ENCODE data around the gene DACH1.
A peak's percentile ranks its signal among the peaks of the same experiment; 100 is the strongest.

The DACH1 gene

DNA sequence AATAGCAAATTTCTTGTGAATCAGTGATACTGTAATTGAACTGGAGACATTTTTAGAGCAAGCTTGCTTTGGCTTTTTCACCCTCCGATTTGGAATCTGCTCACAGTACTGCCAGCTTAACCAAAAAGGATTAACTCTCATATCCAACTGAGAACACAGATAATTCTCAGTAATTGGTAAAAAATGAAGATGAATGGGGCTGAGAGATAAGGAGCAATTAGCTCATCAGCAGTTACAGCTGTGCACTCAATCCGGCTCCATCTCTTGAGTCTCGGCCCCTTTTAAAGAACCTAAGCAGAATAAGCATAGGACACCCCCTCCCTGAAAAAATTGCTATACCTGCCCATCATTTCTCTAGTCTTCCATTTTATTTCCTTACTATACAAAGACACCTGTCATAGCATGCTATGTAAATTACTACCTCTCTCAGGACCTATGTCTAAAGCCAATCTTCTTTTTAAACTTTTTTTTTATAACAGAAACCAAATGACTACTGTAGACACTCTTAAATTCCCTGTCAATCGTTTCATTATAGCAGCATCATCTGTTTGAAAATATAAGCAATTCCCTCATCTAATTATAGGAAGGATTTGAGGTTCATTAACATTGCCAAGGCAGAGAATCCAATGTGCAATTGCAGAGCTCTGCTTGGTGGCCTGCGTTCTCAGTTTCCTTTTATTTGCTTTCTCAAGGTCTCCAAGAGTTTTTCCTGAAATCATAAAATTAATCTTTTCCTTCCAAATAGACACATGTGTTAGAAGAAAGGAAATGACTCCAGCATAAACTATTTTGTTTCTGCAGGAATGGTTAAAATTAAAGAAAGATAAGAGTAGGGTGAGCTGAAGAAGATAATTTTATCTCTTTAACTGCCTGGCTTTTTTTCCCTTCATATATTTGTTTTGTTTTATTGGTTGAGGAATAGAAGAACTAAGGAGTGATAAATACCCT lies 242.1 kb downstream of the DACH1 start:
- no peak for DNase-seq (ENCODE audit: low spot score)

DNA sequence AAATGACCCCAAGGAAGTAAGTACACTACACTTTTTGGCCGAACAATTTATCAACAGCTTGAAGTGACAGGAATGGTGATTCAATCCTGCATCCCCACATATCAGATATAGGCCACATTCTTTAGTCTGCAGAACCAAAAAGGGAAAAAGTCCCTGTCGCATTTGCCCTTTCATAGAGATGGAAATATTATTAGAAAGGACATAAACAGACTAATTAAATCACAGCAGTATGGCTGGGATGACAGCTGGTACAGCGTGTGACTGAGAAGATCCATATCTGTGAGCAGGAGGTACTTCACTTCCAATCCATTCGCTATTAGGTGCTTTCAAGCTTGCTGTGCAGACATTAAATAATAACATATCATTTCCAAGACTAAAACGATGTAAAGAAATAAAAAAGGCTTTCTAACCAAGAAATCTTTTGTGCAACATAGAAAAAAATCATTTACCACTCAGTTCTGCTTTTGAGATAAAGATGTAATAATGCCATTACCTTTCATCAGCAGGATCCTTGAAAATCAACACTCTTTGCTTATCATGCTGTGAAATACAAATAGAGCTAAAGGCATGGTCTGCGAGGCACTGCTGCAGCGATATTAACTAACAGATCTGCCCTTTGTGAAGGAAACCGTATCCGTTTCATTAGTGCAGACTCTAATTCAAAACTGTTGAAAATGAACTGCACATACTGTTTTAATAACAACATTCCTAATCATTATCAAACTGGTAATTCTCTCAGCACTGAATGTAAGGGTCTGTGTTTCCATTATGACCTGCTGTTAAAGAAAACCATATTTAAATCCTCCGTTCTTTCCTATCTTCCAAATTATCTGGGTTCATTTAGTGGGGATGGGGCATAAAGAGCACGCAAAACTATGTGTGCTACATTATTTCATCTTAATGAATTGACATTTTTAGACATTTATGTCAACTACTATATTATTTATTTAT lies 245.6 kb downstream of the DACH1 start:
- DNase-seq (ENCODE audit: low spot score): no peak

DNA sequence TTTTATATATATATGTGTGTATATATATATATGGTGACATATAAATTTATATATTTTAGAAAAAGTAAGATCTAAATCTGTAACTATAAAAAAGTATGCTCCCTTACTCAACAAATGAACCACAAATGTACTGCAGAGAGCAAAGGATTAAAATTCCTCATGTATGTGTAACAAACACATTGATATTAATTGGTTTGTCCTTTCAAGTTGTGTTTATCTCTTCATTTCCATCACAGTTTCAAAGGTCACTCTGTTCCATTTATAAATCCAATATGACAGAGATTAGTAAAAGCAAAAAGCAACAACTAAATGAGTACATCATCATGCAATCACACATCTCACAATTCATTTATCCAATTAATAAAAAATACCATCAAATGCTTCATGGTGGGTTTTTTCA lies 247.9 kb downstream of the DACH1 start:
- no peak for DNase-seq (ENCODE audit: low spot score)

DNA sequence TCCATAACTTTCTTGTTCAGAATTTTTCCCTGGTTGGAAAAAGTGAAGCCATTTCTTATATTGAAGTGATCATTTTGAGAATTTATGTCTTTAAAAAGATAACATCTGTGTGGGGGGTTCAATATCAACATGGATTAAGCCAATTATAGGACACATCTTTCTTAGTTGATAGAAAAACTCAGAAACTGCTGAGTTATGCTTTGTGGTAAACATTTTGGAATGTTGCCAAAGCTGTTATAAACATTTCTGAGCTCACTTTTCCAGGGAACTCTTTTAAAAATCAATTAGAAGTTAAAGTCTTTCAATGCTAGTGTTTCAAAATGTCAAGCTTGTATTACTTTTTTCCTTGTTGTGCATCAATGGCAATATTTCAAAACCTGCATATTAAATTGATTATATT lies 248.8 kb downstream of the DACH1 start:
- DNase-seq (ENCODE audit: low spot score): no peak

DNA sequence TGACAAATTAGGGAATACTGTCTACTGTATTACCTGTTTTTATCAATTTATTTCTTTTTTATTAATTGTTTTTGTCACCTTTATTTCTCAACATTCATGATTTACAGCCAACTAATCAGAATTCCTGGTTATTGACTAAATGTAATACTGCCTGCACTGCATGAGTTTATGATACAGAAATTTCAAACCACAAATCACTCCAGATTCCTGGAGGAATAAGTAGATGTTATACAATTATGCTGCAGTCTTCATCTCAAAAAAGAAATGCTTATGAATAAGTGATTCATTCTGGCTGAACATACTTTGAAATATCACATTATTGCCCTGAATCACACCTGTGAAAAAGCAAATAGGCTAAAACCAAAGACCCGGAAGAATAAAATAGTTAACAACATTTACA lies 249.7 kb downstream of the DACH1 start:
- no peak for DNase-seq (ENCODE audit: low spot score)

DNA sequence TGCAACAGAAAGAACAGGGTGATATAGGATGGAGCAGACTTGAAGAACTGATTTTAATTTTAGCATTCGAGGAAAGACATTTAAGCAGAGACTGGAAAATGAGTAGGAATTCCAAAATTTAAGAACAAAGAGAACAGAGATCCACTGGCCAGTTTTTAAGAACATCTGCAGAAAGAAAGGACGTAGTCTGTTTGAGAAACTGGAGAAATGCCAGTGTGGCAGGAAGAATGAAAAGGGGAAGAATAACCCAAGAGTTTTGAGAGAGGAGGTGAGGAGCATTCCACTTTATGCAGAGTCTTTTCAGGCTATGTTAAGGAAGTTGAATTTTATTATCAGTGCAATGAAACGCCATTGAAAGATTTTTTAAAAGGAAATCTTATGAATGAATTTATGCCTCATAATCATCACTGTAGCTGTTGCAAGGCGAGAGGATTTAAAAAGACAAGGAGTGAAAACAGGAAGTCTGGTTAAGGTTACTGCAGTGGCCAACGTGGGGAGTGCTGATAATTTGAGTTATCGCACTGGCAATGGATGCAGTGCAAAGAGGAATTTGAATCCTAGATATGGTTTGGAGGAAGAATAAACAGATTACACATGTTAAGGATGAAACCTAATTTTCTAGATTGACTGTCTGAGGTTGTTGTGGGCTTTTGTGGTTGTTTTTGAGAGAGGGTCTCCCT lies 253.8 kb downstream of the DACH1 start:
- no peak for DNase-seq (ENCODE audit: low spot score)

DNA sequence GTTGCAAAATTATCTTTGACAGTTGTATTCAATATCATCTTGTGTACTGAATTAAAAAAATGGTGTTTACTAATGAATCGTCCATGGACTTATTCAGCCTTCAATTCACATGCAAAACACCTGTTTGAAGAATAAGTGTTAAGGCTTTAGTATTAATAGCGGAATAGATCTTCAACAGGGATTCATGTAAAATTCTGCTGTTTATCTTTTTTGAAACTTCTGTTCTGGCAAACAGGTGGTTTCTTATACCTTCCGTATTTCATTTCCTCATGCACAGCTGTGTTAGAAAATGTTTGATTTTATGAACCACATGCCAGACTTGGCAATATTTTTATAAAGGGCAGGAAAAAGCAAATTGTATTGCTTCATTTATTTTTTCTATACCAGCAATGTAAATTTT lies 255.7 kb downstream of the DACH1 start:
- DNase-seq (ENCODE audit: low spot score): no peak

DNA sequence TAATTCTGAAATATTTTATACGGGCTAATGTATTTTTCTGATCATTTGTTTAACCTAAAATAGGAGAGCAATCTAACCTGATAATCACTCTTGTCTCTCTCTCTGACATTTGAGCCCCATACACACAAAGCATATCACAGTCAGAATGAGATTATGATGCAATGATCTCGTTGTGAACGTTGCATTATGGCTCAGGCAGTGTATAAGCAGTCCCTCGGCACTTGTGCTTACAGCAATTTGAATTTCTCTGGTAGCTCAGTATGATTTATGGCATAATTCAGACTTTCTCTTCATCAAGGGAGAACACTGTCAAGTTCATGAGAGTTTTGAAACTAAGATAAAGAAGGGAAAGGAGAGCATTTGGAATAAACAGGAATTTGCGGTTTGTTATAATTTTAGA lies 256.1 kb downstream of the DACH1 start:
- DNase-seq (ENCODE audit: low spot score): peak; percentile 23

DNA sequence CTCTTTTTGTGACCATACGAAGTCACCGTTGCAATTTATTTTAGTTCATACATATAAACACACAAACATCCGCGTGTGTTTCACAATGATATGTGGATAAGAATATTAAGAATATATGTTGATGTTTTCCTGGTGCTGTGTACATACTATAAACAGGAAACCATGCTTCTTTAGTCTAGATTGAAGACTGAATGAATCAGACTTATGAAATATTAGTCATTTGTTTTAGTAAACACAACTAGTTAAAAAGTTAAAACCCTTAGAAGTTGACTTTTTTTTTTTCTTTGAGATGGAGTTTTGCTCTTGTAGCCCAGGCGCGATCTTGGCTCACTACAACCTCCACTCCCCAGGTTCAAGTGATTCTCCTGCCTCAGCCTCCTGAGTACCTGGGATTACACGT lies 257.7 kb downstream of the DACH1 start:
- no peak for DNase-seq (ENCODE audit: low spot score)

DNA sequence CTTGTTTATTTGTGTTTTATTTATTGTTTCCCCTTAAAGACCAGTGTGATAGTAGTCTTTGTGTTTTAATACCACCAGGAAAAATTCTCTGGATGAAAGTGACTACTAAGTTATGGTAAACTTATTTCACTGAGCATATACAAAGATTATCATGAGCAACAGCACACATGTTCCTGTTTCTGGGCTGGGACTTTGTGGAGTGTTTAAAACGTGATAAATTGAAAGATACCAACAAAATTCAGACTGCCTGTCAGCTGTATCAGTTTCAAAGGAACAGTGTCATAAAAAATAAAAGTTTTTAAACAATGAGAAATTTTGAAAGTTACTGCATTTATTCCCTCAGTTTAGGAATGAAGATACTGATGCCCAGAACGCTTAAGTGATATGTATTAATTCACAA lies 259.4 kb downstream of the DACH1 start:
- no peak for DNase-seq (ENCODE audit: low spot score)

DNA sequence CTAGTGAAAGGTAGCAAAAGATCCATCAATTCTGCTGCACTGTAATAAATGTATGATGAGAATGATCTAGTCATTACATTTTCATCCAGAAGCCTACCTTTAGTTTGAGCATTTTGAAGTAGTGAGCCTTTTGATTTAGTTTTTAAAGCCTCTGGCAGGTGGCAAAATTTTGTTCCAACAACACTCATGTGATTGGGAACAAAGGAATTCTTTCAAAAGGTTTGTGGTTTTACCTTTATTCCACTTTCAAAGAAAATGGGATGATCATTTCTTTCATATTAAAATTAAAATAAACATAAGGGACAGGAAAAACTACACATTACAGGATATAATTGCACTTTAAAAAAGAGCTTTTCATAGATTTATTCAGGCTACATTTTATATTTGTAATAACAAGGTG lies 260.2 kb downstream of the DACH1 start:
- DNase-seq (ENCODE audit: low spot score): no peak

DNA sequence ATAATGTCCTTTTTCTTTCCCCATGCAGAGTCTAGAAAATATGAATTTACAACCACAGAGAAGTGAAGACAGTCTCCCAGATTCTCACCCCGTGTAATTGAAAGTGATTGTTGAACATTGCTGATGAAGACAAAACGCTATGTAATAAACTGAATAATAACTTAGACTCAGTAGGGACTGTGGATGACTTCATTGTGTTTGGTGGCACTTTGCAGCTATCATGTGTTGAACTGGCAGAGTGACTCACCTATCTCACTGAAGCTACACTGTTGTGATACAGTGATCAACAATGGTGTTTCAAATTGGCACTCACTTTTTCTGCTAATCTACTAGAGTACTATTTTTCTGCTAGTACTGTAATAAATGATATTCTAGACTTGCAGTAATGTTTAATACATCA lies 261.3 kb downstream of the DACH1 start:
- DNase-seq (ENCODE audit: low spot score): no peak

DNA sequence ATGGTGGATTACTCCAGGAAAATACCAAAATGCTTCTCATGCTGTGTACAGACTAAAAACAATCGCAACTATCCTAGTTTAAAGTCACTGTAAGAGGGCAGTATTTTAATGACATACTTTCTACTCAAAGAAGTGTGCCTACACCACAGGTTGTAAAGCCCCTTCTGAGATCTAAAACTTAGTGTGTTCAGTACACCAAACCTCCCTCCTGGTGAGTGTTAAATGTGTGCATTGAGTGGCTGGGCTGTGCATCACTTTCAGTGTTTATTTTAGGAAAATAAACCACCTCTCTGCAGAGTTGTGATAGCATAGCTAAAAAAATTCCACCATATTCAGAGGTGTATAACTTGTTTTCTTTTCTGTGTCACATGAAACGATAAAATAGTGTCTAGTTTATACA lies 263.7 kb downstream of the DACH1 start:
- no peak for DNase-seq (ENCODE audit: low spot score)

DNA sequence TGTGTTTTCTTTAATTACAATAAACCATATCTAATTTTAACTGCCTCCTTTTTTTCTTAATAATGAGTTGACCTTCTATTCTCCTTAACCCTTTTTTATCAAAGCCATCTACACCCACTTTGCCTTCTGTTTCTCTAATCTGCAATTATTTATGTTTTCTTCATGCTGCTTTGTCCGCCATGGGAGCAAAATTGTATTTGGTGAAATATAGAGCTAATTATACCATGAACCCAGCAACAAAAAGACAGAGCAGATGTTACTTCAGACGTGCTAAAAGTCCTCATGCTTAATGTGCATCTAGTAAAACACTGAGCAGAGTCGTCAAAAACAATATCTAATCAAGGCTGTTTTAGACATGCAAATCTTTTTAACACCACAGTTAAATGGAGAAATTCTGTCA lies 264.7 kb downstream of the DACH1 start:
- DNase-seq (ENCODE audit: low spot score): no peak

DNA sequence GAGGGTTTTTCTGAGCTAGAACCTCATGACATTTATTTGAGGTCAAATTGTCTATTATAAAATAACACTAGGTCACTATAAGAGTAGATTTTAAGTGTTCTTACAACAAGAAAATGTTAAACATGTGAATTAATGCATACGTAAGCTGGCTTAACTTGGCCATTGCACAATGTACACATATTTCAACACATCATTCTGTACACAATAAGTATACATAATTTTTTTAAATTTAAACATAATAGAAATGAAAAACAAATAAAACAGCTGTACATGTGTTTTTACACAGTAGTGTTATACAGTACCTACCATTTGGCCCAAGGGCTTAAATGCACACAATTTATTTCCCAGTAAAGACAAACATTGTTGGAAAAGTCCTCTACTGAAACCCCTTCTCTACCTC lies 269.9 kb downstream of the DACH1 start:
- DNase-seq (ENCODE audit: low spot score): no peak

DNA sequence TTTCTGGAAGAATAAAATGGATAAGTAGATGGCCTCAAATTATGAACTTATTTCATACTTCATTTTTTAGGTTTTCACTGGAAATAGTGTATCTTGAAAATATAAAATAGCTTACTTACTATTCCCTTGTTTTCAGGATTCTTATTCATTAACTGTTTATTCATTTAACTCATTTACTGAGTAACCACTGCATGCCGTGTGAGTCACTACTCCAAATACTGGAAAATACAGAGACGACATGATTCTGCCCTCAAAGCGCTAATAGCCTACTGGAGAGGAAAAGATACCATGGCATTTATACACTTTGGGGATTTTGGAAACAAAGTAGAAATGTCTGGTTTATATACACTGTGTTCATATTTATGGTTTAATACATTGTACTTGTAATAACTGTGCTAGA lies 270.9 kb downstream of the DACH1 start:
- no peak for DNase-seq (ENCODE audit: low spot score)

DNA sequence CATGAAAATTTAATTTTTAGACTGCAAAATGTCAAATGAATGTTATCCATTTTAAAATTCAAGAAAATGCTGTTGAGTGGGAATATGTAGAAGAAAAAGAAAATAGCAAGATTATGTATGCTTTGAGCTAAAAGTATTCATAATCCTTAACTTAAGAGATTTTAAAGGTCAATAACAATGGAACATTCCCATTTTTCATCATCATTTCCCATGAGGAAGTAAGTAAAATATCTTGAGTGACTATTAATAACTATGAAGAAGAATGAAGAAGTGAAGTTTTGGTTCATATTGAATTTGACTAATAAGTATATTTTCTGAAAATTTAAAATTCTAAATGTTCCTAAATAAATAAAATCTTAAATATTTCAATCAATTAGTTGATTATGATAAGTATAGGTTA lies 273.4 kb downstream of the DACH1 start:
- no peak for DNase-seq (ENCODE audit: low spot score)

DNA sequence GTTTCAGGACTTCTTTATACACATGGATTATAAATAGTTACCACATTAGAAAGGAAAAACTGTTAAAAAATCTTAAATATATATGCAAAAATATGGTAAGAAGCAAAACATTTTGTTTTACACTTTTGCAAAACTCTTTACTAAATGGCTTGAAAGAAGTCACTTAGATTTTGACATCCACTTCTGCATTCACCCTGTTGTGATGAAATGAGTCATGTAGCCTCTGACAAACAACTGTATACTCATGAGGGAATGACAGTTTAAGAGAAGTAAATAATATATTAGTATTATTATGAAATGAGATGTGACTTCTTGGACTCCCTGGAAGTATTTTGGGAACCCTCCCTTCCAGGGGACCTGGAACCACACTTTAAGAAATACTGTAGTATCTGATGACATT lies 275.6 kb downstream of the DACH1 start:
- no peak for DNase-seq (ENCODE audit: low spot score)

DNA sequence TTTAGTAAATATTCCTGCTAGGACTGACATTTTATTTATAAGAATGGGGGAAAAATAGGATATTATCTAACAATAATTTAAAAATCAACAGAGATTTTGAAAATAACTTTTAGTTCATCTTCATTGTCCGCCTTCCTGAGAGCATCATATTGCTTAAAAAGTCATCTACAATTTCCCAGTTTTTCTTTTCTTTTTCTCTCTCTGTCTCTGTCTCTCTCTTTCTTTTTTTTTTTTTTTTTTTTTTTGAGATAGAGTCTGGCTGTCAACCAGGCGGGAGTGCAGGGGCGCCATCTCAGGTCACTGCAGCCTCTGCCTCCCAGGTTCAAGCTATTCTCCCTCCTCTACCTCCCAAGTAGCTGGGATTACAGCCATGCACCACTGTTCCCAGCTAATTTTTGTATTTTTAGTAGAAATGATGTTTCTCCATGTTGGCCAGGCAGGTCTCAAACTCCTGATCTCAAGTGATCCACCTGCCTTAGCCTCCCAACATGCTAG lies 276.3 kb downstream of the DACH1 start:
- no peak for DNase-seq (ENCODE audit: low spot score)

DNA sequence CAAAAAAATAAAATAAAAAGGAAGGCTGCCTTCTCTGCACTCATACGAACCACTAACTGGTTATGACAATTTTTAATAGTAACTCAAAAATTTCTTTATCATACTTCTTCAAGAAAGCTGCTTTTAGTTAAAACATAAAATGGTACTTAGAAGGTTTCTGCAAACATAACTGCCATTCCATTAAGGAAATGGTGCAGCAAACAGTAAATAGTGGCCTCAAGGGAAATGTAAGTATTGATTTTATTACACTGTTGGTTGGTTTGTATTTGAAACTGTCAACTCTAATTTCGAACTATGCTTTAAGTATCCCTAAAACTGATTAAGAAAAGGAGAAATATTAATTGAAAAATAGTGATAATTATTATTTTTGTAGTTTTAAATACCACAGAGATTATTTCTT lies 278.0 kb downstream of the DACH1 start:
- DNase-seq (ENCODE audit: low spot score): no peak

DNA sequence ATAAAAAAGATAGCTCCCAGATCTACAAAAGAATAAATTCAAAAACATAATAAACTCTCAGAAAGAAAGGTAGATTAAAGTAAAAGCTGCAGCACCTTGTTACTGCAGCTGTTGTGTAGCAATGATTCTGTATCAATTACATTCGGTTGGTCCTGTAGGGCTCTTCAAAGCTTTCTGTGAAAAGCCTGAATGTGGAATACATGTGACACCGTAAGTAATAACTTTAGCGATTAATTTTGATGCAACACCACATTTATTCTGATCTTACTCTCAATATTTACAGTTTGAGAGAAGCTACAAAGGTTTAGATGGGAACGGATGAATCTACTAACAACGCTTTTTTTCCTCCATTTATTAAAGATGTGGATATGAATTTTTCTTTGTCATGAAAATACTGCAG lies 279.2 kb downstream of the DACH1 start:
- no peak for DNase-seq (ENCODE audit: low spot score)

DNA sequence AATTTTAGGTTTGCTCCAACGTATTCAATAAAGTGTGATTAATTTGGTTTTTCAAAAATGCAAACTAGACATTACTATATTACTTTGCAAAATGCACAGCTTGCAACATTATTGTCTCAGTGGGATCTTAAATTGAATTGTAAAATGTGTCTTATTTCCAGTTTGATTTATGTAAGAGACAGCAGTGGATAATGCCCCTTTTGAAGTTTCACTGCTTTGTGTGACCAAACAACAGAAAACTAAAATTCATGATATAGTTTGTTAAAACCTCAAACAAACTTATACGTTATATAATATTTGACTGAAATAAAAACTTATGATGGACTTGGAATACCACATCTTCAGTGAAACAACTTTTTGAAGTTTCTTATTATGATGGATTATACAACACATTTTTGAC lies 279.8 kb downstream of the DACH1 start:
- no peak for DNase-seq (ENCODE audit: low spot score)

Measured in activated CD4-positive, alpha-beta T cell treated with anti-CD3 and anti-CD28 coated beads, Interleukin-2, Interleukin-4, amounts not matched to agents 100 ng/mL and 50 ng/mL, durations not matched to agents 16 hours and 8 hours (primary cell).